GM21825 (cell line): ENCODE data around the gene HERC3.

ENCODE experiments used
- ATAC-seq: cut with Tn5 transposase; IDR thresholded peaks from one replicate; pipeline ENCODE4 v1.9.1; 2021; ENCODE audit warnings: mild to moderate bottlenecking, moderate library complexity; ENCODE audit not compliant: unreplicated experiment

Gene HERC3

DNA sequence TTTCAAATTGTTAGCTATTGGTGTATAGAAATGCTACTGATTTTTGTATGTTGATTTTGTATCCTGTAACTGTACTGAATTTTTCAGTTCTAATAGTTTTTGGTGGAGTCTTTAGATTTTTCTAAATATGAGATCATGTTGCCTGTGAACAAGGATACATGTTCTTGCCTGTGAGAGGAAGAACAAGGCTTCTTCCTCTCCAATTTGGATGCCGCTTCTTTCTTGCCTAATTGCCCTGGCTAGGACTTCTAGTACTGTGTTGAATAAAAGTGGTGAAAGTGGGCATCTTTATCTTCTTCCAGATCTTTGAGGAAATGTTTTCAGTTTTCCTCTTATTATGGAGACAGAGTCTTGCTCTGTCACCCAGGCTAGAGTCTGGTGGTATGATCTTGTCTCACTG, 121.5 kb downstream of the HERC3 start:
- ATAC-seq = no peak

DNA sequence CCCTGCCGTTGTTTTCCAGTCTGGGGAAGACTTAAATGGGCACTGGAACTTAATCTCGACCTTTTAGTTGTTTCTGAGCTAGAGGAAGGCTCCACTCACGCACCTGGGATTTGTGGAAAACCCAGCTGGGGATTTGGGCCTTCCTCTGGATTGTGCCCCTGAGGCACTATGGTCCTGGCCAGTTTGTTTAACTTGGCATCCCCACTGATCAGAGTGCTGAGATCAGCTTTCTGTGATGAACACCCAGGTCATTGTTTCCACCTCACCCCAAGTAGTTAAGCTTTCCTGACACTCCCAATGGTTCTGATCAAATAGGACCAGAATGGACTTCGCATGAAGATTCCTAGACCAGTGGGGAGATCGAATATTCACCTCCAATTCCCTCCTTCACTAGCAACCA, 125.8 kb downstream of the HERC3 start:
- no peak for ATAC-seq

DNA sequence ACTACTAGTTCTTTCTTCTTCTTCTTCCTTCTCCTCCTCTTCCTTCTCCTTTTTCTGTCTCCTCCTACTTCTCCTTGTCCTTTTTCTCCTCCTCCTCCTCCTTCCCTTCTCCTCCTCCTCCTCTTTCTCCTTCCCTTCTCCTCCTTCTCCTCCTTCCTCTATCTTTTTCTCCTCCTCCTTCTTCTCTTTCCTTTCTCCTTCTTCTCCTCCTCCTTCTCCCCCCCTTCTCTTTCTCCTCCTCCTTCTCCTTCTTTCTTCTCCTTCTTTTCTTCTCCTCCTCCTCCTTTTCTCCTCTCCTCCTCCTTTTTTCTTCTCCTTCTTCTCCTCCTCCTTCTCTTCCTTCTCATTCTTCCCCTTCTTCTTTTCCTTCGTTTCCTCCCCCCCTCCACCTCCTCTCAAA, 127.1 kb downstream of the HERC3 start:
- ATAC-seq = no peak

- no peak for ATAC-seq
Observed at GRCh38 chr4:88720451-88721428, 128.5 kb downstream of the HERC3 start.

DNA sequence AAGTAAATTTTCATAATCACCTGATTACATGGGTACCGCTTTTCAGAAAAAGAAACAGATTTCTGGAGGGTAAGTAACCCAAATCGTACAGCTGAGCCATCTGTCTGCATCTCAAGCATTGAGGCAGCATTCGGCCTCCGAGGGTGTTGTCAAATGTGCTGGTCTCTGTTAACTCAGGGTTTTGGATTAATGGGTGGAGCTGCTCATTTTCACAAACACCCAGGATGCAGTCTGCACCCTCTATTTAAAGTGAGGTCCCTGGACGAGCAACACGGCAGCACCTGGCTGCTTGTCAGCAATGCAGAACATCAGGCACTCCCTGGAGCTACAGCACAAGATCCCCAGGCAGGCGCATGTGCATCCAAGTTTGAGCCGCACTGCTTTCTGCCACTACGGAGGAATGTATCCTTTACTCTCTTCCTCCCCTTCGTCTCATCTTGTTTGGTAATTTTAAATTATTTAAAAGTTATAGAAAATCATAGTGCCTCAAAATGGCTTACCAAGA, 130.0 kb downstream of the HERC3 start:
- no peak for ATAC-seq

DNA sequence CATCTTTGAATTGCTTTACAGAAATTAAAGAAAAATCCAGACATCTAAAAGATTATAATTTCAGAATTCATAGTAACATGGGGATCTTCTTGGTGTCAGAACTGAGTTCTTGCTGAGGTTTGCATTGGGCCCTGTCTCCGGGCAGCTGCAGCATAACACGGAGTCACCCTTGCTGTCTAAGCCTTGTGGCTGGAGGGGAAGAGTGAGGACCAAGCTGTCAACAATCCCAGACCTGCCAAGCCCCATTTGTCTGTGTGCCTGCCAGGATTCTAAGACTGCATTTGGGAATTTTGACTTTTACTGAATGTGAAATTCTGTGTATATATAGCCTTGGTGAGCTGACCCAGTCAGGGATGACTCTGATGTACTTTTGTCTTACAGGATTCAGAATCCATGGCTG, 130.5 kb downstream of the HERC3 start:
- no peak for ATAC-seq

DNA sequence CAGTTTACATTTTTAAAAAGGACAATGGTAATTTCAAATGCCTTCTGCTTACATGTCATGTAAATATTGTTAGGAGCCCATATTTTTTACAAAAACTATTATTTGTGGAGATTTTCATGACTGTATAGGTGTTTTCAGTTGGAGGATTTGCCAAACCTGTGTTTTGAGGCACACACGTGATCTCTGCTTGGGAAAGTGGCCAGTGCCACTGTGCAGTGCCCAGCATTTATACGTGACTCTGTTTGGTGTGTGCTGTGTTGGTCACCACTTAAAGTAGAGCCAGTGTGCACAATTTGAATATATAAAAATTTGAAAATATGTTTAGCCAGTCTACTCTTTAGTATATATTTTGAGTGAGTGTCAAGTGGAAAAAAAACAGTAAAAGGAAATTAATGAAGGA, 132.1 kb downstream of the HERC3 start:
- no peak for ATAC-seq

DNA sequence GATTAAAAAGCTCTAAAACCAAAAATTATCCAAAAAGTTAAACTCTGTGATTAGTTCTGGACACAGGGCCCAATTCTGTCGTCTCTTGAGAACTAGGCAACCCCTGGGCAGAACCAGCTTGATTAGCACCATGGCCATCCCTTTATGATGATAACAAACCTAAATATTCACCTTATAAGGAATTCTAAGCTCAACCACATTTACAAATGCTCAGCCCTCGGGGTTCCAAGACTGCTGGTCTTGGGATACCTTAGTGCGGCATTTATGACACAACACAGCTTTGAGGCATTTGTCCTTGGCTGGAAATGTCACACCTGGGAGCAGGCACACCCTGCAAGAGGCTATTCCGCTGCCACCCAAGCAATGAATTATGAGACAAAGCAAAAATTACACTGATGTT, 132.9 kb downstream of the HERC3 start:
- ATAC-seq = no peak

DNA sequence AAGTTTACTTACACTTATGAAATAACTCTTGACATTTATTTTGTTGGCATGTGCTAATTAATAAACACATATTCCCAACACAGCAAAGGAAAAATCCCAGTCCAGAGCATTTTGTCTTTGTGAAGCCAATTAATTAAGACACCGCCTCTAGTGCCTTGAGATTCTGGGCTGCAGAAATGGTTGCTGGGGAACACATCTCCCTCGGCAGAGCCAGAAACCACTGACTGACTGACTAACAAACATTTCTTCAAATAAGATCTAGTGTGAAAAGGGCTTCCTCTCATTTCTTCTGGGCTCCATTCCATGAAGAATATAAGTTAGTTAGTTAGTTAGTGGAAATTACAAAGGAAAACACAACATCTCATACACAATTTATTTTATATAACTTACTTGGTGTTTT, 133.7 kb downstream of the HERC3 start:
- ATAC-seq = no peak

GRCh38 chr4:88728146-88728545, 135.9 kb downstream of the HERC3 start:
- no peak for ATAC-seq

DNA sequence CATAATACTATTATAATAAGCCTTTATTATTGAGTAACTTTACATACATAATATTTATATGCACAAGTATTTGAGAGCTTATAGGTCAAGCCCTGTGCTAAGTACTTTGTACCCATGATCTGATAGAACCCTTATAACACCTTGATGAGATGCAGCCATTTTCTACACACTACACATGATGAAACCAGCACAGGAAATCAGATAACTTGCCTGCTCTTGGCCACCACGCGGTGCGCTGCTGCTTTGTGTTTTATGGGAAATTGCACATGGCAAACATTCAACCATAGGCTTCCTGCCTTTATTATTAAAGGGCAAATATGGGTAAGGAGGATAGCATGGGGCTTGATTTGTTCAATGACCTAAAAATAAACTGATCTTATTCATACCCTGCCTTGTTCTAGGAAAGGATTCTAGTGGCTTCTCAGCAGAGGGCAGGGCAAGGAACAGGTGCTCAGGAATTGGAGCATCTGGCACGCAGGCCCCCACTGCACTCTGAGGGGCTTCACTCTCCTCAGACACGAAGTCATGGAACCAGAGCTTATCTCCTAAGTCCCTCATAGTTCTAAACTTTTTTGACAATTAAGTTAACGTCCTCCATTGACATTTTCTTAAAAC, 137.0 kb downstream of the HERC3 start:
- no peak for ATAC-seq

- no peak for ATAC-seq
Observed at GRCh38 chr4:88730811-88731210, 138.5 kb downstream of the HERC3 start.

- no peak for ATAC-seq
Observed at GRCh38 chr4:88731381-88731780, 139.1 kb downstream of the HERC3 start.

DNA sequence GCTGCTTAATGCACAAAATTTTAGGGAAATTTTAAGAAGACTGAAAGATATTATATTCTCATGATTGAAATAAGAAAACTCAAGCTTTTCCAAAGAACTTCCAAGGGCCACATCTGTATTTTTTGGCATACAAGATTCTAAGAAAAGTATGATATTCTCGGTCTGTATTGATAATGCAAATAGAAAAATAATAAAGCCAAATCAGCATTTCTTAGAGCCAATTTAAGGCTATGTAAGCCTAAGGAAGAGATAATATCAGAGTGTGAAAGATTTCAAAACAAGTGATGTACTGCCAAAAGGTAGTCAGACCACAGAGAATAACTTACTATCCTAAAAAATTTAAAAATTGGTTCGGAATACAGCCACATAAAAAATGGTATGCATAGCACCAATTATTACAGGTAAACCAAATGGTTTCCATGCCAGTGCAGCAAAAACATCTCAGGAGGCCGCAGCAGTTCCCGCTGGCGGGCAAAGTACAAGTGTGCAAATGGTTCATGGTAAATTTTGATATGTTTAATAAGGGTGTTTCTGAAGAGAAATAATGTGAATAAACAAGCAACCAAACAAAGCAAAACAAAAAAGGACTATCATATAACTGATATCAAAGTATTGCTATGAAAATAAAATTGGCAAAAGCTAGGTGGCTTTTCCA, 140.6 kb downstream of the HERC3 start:
- ATAC-seq = no peak

GRCh38 chr4:88734403-88734949, 142.2 kb downstream of the HERC3 start:
- no peak for ATAC-seq

DNA sequence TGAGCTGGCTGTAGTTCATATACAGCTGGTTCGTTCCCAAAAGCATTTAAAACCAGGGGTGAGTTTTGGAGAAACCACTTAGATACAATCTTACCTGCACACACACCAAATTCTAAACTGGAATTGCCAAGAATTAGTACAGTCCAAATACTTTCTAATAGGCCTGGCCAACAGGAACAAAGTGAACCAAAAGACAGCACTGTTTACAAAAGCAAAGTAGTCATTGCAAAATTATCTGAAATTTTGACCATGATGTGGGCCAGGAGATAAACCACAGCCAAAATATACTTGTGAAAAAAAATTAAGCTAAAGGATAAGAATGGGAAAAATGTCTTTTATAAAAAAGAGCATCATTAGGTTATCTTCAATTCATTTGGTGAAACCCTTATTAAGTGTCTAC, 143.3 kb downstream of the HERC3 start:
- ATAC-seq = no peak

DNA sequence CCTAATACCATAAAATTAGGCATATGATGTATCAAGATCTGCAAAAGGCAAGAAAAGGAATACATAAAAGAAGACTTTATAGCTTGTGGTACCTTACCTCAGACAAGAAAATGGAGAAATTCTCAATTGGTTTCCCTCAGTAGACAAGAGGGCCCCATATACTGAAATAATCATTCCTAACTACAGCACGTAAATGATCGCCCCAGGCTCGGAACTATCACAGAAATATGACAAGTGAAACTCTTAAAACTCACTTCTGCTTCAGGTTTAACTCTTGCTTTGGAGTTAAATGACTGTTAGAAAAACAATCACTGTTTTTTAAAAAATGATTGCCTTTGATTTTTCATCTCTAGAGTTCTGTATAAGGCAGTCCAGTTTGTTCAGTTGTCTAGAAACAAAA, 144.0 kb downstream of the HERC3 start:
- no peak for ATAC-seq

- peak; percentile 96 for ATAC-seq
Observed at GRCh38 chr4:88737307-88737941, 145.1 kb downstream of the HERC3 start.

- ATAC-seq = no peak
Observed at GRCh38 chr4:88738180-88738579, 145.9 kb downstream of the HERC3 start.

DNA sequence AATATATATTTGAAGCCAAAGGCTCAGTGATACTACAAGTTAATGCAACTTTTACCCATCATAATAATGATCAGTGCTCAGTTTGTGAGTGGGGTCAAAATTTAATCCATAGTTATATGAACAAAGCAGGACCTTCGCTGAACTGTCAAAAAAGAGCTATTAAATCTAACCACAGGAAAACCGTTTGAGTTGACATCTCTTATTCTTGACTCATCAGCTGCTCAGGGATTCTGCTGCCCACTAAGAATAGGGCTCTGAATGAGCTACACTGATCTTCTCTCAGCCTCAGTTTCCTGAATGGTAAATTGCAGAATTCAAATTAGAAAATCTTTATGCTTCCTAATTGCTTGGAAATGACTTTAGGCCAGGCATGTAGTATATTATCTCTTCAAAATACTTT, 150.3 kb downstream of the HERC3 start:
- ATAC-seq = no peak

DNA sequence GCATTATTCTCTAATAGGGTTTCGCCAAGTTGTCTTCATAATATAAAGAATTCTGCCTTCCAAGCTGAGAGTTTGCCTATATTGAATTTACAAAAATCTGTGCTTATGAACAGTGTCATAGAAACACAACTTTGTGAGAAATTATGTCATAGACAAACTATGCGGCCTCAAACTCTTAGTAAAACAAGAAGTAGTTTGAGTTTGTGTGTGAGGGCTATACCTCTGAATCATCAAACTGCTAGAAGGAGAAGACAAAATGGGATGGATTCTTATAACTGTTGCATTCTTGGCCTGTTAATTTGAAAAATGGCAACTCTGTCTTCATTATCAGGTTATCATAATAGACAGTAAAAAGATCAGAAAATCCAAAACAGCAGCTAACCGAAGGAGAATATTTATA, 151.4 kb downstream of the HERC3 start:
- ATAC-seq = no peak
